Measurements from ENCODE around the gene PXMP4. TPM values are rescaled to one million over a fixed set of nuclear protein-coding genes. Genes with fewer than 3 reads are reported as not detected.

The PXMP4 gene
- total RNA-seq, 1 experiment from 2014 or later, result 5.7 TPM

DNA sequence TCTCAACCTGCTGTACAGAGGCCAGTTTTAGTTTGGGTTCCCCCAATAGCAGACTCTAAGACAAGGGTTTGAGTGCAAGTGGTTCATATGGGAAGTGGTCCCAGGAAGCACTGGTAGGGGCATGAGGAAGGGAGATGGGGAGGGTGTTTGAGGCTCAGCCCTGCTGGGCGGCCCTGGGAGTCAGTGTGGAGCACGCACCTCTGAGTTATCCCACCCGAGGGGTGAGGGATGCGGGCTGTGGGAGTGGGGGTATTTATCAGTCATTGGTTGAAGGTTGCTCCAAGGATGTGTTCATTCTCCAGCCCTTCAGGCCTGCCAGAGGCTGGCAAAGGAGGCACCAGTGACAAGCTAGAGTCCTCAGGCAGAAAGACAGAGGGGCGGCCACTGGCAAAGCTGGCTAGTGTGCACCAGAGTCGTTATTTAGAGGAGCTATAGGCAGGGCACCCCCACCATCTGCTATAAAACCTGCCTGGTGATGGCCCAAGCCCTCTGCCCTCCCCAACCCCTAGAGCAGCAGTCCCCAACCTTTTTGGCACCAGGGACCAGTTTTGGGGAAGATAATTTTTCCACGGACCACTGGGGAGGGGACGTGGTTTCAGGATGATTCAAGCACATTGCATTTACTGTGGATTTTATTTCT, 16.5 kb downstream of the PXMP4 start:
- DNase-seq, result no peak
- Mint-ChIP-seq H3K27ac (no peak overlapping the region), H3K4me3 (no peak overlapping the region), H3K27me3 (ENCODE audit: low read depth) (peaks cover 9% of the 10 kb centered on the region; the same call in 1 of the 2 replicates), H3K9me3 (peaks cover 20 to 25% of the 10 kb centered on the region in 2 experiments), H3K4me1 (no peaks in the 10 kb centered on the region), H3K36me3 (ENCODE audit: insufficient read depth in 1 of 3, low read depth in 3 of 3) (peaks cover 8 to 20% (median 9%) of the 10 kb centered on the region in 3 experiments; a peak in 6 of 7 replicates)
- no peak overlapping the region for H3K56ac ChIP-seq (ENCODE audit: insufficient read length, low read depth, low read length)
- no peak overlapping the region for H2AK5ac ChIP-seq (ENCODE audit: insufficient read length, low read length)
- H4K8ac ChIP-seq (replicated peaks; ENCODE audit: insufficient read length, low read depth, low read length), result no peak overlapping the region
- no peak overlapping the region for H2AFZ ChIP-seq (ENCODE audit: low read length)
- H2BK120ac ChIP-seq (ENCODE audit: low read depth, low read length, poor library complexity, severe bottlenecking), result no peak overlapping the region
- no peak overlapping the region for H2BK12ac ChIP-seq (ENCODE audit: insufficient read length, low read depth, low read length)
- no peak overlapping the region for H3K14ac ChIP-seq (ENCODE audit: insufficient read depth, low read length)
- H3K23me2 ChIP-seq (ENCODE audit: insufficient read length, low read depth, low read length, poor library complexity, severe bottlenecking), result no peaks in the 10 kb centered on the region
- H3K4ac ChIP-seq (ENCODE audit: low read depth, low read length), result no peak overlapping the region
- no peak for TF ChIP-seq CTCF (conservative IDR thresholded peaks at IDR 0.05)
- H3K18ac ChIP-seq (ENCODE audit: insufficient read length, low read depth, low read length), result no peak overlapping the region
- no peak overlapping the region for H4K91ac ChIP-seq (ENCODE audit: insufficient read length, low read depth, low read length)
- no peak overlapping the region for H2BK5ac ChIP-seq (ENCODE audit: insufficient read length, low read length)
- H3K9ac ChIP-seq (ENCODE audit: extremely low read depth, insufficient read length, low read length), result no peak overlapping the region
- WGBS (ENCODE audit: extremely low coverage, insufficient read length, low lambda C conversion rate), result no CpG with 5 or more reads among the region's 8 CpGs
- H3K4me2 ChIP-seq (ENCODE audit: insufficient read depth, insufficient read length, low read length), result no peak overlapping the region
- no peak overlapping the region for H3K23ac ChIP-seq (ENCODE audit: insufficient read length, low read depth, low read length)
- no peaks in the 10 kb centered on the region for H3K79me1 ChIP-seq (ENCODE audit: insufficient read depth, low read depth, low read length, poor library complexity, severe bottlenecking)
- H4K20me1 ChIP-seq (ENCODE audit: control insufficient read depth, insufficient read depth, insufficient read length), result no peaks in the 10 kb centered on the region
- no peaks in the 10 kb centered on the region for H3K27me3 ChIP-seq (ENCODE audit: insufficient read depth, low read length)
- no peaks in the 10 kb centered on the region for H3K4me1 ChIP-seq (ENCODE audit: insufficient read depth, low read length)
- H3K79me2 ChIP-seq (ENCODE audit: insufficient read depth, low read length), result no peaks in the 10 kb centered on the region
- H4K5ac ChIP-seq (ENCODE audit: insufficient read length, low read depth, low read length), result no peak overlapping the region
- H2BK15ac ChIP-seq (ENCODE audit: low read depth, low read length), result no peak overlapping the region
- H3K9me3 ChIP-seq (ENCODE audit: control insufficient read depth, low read depth, low read length), result no peaks in the 10 kb centered on the region
- H2BK20ac ChIP-seq (ENCODE audit: low read depth, low read length, poor library complexity, severe bottlenecking), result no peak overlapping the region
- H3T11ph ChIP-seq (ENCODE audit: low read length), result no peak overlapping the region
- no peak overlapping the region for H3K27ac ChIP-seq (ENCODE audit: insufficient read length, low read depth, low read length)
